ENCODE results near the gene TRIM46. TPM values are rescaled to one million over a fixed set of nuclear protein-coding genes. Genes with fewer than 3 reads are reported as not detected.

TRIM46 gene
- total and polyA plus RNA-seq, 9 of the 15 experiments (the other 6 are each of a cell fraction or from before 2014, with no cell fraction given): 0.05 to 0.60 (median 0.16) TPM; not detected in 3

GRCh38 chr1:155218854-155219591 is 45.4 kb downstream of the TRIM46 start (continued):
- no peak for TF ChIP-seq CHD7 (IDR thresholded peaks at IDR 0.05; ENCODE audit: low read depth, low read length)
- TF ChIP-seq MEIS2 (IDR thresholded peaks at IDR 0.05; ENCODE audit: partially characterized antibody): no peak
- no peak for TF ChIP-seq POLR2G (IDR thresholded peaks at IDR 0.05; ENCODE audit: low read depth, low read length)
- no peak for TF ChIP-seq BRD9 (IDR thresholded peaks at IDR 0.05; ENCODE audit: low read depth, partially characterized antibody)
- peak; percentile 69 for TF ChIP-seq ZNF395 (CRISPR knock-in tag; IDR thresholded peaks at IDR 0.05)
- TF ChIP-seq ZBTB17 (CRISPR knock-in tag; IDR thresholded peaks at IDR 0.05): no peak
- peak; percentile 97 for TF ChIP-seq CBFA2T2 (conservative IDR thresholded peaks at IDR 0.05)
- no peak for TF ChIP-seq ZNF121 (CRISPR knock-in tag; conservative IDR thresholded peaks at IDR 0.05)
- no peak for TF ChIP-seq FUS (optimal IDR thresholded peaks at IDR 0.05; ENCODE audit: low read depth, low read length)
- TF ChIP-seq, protein P1, sequence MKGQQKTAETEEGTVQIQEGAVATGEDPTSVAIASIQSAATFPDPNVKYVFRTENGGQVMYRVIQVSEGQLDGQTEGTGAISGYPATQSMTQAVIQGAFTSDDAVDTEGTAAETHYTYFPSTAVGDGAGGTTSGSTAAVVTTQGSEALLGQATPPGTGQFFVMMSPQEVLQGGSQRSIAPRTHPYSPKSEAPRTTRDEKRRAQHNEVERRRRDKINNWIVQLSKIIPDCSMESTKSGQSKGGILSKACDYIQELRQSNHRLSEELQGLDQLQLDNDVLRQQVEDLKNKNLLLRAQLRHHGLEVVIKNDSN (CRISPR knock-in tag; IDR thresholded peaks at IDR 0.05): peak; percentile 98
- no peak for TF ChIP-seq ZBTB34 (CRISPR knock-in tag; IDR thresholded peaks at IDR 0.05)
